SK-N-SH treated with all-trans-retinoic acid at 6 μM for 48 hours (cell line): ENCODE measurements around the gene ZBTB9.

Experiments used
- ATAC-seq: fragments of 200-7000 bp; cut with Tn5 transposase; 3 replicates; pipeline ENCODE4 v1.9.1; 2020; ENCODE audit warnings: mild to moderate bottlenecking, moderate library complexity
- BACH2 ChIP-seq: fragments of 250-450 bp; sonication (Bioruptor Pico); IDR thresholded peaks from 2 replicates; pipeline ENCODE4 v1.9.0; 2021; ENCODE audit warnings: mild to moderate bottlenecking, borderline replicate concordance
- OSR1 ChIP-seq: fragments of 250-450 bp; sonication (Bioruptor Pico); IDR thresholded peaks from 2 replicates; pipeline ENCODE4 v1.8.0; 2022; ENCODE audit warnings: moderate library complexity, mild to moderate bottlenecking, inconsistent platforms
- SNAI2 ChIP-seq: fragments of 250-450 bp; sonication (Bioruptor Pico); IDR thresholded peaks from 2 replicates; pipeline ENCODE4 v1.5.0; 2020; ENCODE audit warnings: mild to moderate bottlenecking, moderate library complexity
- ZNF565 ChIP-seq: fragments of 450-650 bp; formaldehyde crosslinking; conservative IDR thresholded peaks from 2 replicates; pipeline ENCODE4 v1.5.0; 2020; ENCODE audit warnings: low read depth, mild to moderate bottlenecking, moderate library complexity
- ZNF70 ChIP-seq: fragments of 450-650 bp; formaldehyde crosslinking; IDR thresholded peaks from 2 replicates; pipeline ENCODE4 v1.5.0; 2020; ENCODE audit warnings: mild to moderate bottlenecking, moderate library complexity
- TF ChIP-seq, protein P1 (sequence below): fragments of 250-450 bp; sonication (Bioruptor Pico); IDR thresholded peaks from 2 replicates; pipeline ENCODE4 v1.5.1; 2020; ENCODE audit warnings: low read depth, mild to moderate bottlenecking, moderate library complexity
- TF ChIP-seq, protein P2 (sequence below): fragments of 250-450 bp; sonication (Bioruptor Pico); IDR thresholded peaks from 2 replicates; pipeline ENCODE4 v1.5.1; 2021; ENCODE audit warnings: mild to moderate bottlenecking, moderate library complexity

ZBTB9 gene

DNA sequence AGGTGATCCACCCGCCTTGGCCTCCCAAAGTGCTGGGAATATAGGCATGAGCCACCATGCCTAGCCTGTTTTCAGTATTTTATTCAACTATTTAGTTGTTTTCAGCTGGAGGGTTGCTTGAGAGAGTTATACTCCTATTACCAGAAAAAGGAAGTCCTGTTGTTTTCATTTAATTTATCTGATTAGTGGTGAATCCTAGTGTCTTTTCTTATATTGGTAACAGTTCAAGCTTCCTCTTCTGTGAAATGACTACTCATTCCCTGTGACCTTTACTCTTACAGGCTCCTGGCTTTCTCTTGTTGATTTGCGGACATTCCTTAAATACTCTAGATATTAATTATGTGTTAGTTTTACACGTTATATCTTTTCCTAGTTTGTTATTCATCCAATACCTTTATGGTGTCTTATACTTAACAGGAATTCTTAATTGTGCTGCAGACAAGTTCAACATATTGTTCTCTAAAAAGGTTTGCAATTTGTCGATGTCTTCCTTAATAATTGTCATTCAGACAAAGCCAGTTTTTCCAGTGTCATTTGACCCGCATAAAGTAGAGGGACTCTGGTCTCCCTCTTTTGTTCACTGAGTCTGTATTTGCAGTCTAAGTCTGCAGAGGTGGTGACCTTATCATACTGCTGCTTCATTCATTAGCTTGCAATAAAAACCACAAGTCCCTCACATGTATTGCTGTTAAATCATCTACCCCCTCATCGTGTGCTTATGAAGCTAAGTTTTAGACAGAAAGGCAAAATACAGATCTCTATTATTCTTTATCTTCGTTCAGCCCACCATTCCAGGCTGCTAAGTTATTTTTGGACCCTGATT is 51.4 kb downstream of the ZBTB9 start:
- no peak for ATAC-seq
- TF ChIP-seq, protein P1, sequence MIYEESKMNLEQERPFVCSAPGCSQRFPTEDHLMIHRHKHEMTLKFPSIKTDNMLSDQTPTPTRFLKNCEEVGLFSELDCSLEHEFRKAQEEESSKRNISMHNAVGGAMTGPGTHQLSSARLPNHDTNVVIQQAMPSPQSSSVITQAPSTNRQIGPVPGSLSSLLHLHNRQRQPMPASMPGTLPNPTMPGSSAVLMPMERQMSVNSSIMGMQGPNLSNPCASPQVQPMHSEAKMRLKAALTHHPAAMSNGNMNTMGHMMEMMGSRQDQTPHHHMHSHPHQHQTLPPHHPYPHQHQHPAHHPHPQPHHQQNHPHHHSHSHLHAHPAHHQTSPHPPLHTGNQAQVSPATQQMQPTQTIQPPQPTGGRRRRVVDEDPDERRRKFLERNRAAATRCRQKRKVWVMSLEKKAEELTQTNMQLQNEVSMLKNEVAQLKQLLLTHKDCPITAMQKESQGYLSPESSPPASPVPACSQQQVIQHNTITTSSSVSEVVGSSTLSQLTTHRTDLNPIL (CRISPR knock-in tag) = no peak
- no peak for TF ChIP-seq BACH2 (CRISPR knock-in tag)
- TF ChIP-seq ZNF70 (CRISPR knock-in tag) = no peak
- no peak for TF ChIP-seq SNAI2 (CRISPR knock-in tag)
- no peak for TF ChIP-seq OSR1 (CRISPR knock-in tag)
- TF ChIP-seq, protein P2, sequence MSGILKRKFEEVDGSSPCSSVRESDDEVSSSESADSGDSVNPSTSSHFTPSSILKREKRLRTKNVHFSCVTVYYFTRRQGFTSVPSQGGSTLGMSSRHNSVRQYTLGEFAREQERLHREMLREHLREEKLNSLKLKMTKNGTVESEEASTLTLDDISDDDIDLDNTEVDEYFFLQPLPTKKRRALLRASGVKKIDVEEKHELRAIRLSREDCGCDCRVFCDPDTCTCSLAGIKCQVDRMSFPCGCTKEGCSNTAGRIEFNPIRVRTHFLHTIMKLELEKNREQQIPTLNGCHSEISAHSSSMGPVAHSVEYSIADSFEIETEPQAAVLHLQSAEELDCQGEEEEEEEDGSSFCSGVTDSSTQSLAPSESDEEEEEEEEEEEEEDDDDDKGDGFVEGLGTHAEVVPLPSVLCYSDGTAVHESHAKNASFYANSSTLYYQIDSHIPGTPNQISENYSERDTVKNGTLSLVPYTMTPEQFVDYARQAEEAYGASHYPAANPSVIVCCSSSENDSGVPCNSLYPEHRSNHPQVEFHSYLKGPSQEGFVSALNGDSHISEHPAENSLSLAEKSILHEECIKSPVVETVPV (CRISPR knock-in tag) = no peak
- no peak for TF ChIP-seq ZNF565 (CRISPR knock-in tag)
